HG03432 (cell line): Measurements from ENCODE around the gene COL25A1.

Source experiments
- ATAC-seq: cut with Tn5 transposase; IDR thresholded peaks from one replicate; pipeline ENCODE4 v1.9.1; 2021; ENCODE audit warnings: mild to moderate bottlenecking, moderate library complexity; ENCODE audit not compliant: unreplicated experiment

Gene COL25A1

DNA sequence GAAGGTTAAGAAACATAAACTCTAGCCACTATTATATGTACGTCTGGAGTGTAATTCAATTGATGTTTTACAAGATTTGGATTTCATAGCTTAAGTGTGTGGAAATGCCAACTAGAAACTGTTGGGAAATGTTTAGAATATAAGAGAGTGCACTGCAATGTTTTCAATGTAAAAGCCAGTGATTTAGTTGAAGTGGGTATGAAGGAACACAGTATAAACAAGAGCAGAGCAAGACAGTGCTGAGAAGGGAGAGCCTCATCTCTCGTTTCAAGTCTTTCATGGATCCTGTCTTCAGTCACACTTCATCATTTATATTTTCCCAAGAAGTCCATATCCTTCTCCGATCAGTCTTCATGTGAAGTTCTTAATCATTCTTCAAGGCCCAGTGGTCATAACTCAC, 375.7 kb downstream of the COL25A1 start:
- ATAC-seq: no peak

- ATAC-seq: no peak
Measured at GRCh38 chr4:108926061-108926460, 376.4 kb downstream of the COL25A1 start.

- no peak for ATAC-seq
Measured at GRCh38 chr4:108922191-108922590, 380.3 kb downstream of the COL25A1 start.

DNA sequence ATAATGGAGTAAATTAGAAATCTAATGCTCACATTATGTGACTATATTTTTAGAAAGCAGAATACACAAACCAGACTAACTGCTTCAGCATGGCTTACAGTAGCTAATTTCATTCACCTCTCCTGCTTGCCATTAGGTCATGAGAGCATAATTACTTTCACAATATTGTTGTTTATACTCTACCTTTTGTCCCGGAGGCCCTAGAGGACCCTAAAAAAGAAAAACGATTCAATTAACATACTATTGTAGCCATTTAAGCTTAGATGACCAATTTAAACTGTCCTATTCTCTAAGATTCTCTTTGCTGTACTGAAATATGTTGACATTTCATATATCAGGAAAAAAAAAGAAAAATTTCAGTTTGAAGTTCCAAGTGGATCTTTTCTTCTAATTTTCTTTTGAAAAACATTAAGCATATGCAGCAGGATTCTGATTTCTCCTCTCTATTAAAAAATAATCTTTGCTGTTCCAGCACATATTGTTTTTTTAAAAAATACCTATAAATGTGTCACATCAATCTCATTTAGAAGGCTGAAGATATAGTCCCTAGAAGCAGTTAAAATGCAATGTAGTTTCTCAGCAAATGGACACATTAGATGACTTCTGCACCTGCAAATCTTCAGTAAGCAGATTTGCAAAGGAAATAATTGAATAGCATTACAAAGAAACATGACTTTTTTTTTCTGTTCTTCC, 381.9 kb downstream of the COL25A1 start:
- ATAC-seq: no peak

- no peak for ATAC-seq
Measured at GRCh38 chr4:108919226-108919893, 383.1 kb downstream of the COL25A1 start.

DNA sequence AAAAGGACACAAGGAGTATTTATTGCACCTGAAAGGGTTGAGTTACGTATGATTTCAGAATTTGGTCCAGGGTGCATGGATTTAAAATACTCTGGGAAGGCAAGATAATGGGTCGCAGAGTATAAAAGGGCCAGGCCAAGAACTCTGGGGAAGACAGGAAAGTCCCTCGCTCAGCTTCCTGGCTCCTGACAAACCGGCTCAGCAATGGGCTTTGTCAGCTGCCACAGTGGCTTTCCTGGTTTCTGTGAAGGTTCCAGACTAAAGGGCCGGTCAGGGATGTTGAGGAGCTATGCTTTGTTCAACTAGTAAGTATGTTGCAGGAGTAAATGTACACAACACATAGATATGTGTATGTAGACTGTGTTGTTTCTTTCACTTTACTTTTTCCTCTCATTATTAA, 385.2 kb downstream of the COL25A1 start:
- ATAC-seq: no peak

- no peak for ATAC-seq
Measured at GRCh38 chr4:108916638-108917037, 385.8 kb downstream of the COL25A1 start.

GRCh38 chr4:108906866-108907367, 395.5 kb downstream of the COL25A1 start:
- ATAC-seq: no peak

GRCh38 chr4:108906006-108906405, 396.5 kb downstream of the COL25A1 start:
- no peak for ATAC-seq

- no peak for ATAC-seq
Measured at GRCh38 chr4:108903464-108904221, 398.8 kb downstream of the COL25A1 start.

GRCh38 chr4:108902769-108903168, 399.7 kb downstream of the COL25A1 start:
- peak; percentile 93 for ATAC-seq

- no peak for ATAC-seq
Measured at GRCh38 chr4:108901291-108901690, 401.2 kb downstream of the COL25A1 start.

DNA sequence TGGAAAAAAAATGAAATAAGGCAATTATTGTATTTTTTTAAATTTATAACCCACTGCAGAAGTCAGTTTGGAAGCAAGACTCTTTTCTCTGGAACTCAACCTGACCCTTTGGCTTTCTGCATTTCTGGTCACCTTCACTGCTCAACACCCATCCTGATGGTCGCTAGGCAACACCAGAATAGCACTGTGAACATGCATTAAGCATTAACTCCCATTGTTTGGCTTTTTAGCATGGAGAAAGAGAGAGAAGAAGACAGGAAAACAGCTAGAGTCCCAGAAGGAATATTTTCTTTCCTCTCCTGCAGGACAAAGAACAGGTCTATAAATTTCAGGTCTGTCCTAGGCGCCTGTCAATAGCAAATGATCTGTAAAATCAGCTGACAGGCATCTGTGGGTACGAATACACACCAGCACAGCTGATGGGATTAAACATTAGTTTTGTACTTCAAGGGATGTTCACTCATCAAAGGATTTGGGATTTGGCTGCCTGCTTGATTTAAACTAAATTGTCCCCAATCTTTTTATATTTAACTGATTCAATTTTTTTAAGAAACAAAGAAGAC, 402.4 kb downstream of the COL25A1 start:
- ATAC-seq: no peak

- no peak for ATAC-seq
Measured at GRCh38 chr4:108893468-108893867, 409.0 kb downstream of the COL25A1 start.

GRCh38 chr4:108891896-108892590, 410.4 kb downstream of the COL25A1 start:
- ATAC-seq: no peak

DNA sequence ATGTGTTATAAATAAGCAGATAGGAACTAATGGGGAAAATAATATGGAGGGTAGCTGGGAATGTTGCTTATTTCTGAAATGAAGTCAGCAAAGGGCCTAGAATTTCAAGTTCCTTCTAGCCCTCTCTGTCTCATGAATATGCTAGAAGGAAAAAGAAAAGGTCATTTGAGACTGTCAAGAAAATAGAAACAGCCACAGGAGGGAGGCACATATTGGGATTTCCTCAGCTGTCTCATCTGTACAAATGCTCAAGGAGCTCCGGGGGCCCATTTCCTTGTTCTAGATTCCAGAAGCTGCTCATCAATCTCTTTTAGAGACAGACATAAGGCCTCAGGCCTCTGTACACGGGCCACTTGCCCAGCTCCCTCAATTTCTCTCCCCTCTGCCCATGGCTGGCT, 412.0 kb downstream of the COL25A1 start:
- ATAC-seq: no peak

- no peak for ATAC-seq
Measured at GRCh38 chr4:108889696-108890483, 412.6 kb downstream of the COL25A1 start.

DNA sequence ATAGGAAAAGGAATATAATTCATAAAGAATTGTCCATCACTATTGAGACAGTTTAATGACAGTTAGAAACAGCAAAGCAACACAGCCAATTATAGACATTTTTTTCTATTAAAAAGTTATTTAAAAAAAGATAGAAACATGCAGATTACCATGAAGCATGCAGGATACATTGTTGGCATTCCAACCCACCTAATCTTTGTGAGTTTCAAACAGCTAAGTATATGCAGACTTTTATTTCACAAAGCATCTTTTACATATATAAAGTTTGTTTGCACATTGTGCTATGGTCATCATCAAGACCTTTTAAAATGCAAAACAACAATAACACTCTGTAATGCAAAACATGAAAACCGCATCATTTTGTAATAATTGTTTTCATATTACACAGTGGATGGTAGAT, 413.7 kb downstream of the COL25A1 start:
- ATAC-seq: no peak

DNA sequence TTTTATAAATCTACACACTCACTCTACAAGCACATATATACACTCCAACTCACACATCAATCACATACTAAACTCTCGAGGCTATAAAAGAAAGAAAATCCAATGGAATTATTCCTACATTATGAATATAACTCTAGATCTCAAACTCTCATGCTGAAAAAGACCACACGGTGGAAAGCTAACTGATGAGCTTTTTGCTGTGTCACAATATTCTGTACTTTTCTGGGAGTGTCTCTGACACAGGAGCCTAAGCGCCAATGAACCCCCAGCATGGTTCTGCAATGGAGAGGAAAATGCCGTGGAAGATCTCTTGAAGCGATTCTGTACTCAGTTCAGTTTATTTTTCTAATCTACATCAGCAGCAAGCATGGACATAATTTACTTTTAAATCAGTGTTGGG, 415.4 kb downstream of the COL25A1 start:
- no peak for ATAC-seq

DNA sequence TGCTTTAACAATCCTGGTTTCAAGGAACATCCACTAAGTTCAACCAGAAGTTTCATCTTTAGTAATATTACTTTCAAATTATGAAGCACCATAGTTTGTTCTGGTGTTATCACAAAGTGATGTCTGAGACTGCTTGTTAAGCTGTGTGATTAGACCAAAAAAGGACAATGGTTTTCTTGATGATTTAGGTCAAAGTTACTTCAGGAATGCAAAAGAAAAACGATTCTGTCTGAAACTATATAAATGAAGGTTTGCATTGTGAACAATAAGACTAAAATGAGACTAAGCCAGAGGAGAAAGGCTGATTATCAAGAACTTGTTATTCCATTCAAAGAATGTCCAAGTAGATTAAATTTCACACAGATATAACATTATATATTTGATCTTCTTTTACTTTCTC, 417.2 kb downstream of the COL25A1 start:
- no peak for ATAC-seq
